ENCODE results near the gene PABPC1L2A.
"Not testable (repeated sequence)": the region's sequence is repeated elsewhere in the genome, so short reads cannot be mapped to it uniquely, and the experiment has no call there.

Gene PABPC1L2A

DNA sequence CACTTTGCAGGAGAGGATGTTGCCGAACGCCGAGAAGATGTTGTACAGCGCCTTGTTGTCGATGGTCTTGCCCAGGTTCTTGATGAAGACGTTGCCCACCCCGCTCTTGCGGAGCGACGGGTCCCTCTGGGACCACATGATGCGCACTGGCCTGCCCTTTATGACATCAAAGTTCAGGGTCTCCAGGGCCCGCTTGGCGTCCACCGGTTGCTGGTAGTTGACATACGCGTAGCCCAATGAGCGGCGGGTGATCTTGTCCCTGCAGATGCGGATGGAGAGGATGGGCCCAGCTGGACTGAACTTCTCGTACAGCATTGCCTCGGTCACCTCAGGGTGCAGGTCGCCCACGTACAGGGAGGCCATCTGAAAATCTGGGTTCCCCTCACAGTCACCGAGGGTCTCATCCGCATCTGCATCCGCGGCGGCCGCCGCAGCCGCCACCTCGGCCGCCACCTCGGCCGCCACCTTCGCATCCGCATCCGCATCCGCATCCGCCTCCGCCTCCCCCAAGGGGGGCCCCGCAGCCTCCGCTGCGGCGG is at the start of gene PABPC1L2A:
Gene PABPC1L2A (minus strand): TSS at position 489 of the 539 bp plus-strand sequence. CDS start 126 bp downstream, at position 363.
- DNase-seq (ENCODE audit: low spot score); in situ Hi-C loops (cut with MboI; ENCODE audit: low sequenced_read_pairs, unreplicated experiment): not testable (repeated sequence)

GRCh38 chrX:73127700-73128241 is 48.5 kb upstream of the PABPC1L2A start:
- no peak for DNase-seq (ENCODE audit: low spot score)
- TF ChIP-seq, protein P1, sequence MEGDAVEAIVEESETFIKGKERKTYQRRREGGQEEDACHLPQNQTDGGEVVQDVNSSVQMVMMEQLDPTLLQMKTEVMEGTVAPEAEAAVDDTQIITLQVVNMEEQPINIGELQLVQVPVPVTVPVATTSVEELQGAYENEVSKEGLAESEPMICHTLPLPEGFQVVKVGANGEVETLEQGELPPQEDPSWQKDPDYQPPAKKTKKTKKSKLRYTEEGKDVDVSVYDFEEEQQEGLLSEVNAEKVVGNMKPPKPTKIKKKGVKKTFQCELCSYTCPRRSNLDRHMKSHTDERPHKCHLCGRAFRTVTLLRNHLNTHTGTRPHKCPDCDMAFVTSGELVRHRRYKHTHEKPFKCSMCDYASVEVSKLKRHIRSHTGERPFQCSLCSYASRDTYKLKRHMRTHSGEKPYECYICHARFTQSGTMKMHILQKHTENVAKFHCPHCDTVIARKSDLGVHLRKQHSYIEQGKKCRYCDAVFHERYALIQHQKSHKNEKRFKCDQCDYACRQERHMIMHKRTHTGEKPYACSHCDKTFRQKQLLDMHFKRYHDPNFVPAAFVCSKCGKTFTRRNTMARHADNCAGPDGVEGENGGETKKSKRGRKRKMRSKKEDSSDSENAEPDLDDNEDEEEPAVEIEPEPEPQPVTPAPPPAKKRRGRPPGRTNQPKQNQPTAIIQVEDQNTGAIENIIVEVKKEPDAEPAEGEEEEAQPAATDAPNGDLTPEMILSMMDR (IDR thresholded peaks at IDR 0.05; ENCODE audit: borderline replicate concordance, control extremely low read depth, extremely low read depth, insufficient read depth, missing control alignments): no peak
- in situ Hi-C loops (cut with MboI; ENCODE audit: low sequenced_read_pairs, unreplicated experiment): no loop called here

- TF ChIP-seq, protein P1 (IDR thresholded peaks at IDR 0.05; ENCODE audit: borderline replicate concordance, control extremely low read depth, extremely low read depth, insufficient read depth, missing control alignments): no peak
- DNase-seq (ENCODE audit: low spot score): no peak
- in situ Hi-C loops (cut with MboI; ENCODE audit: low sequenced_read_pairs, unreplicated experiment): no loop called here
Observed at GRCh38 chrX:73126240-73126639, 46.9 kb upstream of the PABPC1L2A start.

DNA sequence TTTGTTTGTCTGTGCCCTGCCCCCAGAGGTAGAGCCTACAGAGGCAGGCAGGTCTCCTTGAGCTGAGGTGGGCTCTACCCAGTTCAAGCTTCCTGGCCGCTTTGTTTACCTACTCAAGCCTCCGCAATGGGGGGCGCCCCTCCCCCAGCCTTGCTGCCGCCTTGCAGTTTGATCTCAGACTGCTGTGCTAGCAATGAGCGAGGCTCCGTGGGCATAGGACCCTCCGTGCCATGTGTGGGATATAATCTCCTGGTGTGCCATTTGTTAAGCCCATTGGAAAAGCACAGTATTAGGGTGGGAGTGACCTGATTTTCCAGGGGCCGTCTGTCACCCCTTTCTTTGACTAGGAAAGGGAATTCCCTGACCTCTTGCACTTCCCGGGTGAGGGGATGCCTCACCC is 20.2 kb upstream of the PABPC1L2A start:
- DNase-seq (ENCODE audit: low spot score); in situ Hi-C loops (cut with MboI; ENCODE audit: low sequenced_read_pairs, unreplicated experiment): not testable (repeated sequence)

- DNase-seq (ENCODE audit: low spot score); in situ Hi-C loops (cut with MboI; ENCODE audit: low sequenced_read_pairs, unreplicated experiment): not testable (repeated sequence)
Observed at GRCh38 chrX:73086766-73087165, 7.5 kb upstream of the PABPC1L2A start.

GRCh38 chrX:73079884-73080283 is 572 bp upstream of the PABPC1L2A start:
- in situ Hi-C loops (cut with MboI; ENCODE audit: low sequenced_read_pairs, unreplicated experiment); DNase-seq (ENCODE audit: low spot score): not testable (repeated sequence)

DNA sequence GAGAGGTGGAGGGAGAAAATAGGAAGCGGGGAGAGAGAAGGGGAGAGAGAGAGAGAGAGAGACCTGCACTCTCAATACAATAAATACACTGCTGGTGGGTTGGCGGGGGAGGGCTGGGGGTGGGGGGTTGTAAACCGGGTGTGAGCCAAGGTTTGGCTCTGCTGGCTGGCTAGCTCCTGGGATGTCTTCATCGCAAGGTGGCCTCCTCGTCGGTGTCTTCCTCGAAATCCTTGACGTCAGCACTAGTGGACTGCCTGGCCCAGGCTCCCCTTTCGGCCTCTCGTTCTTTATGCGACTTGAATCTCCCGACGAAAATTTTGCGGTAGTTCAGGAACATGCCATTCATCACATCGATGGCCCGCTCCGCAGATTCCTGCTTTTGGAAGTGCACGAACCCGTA is 715 bp downstream of the PABPC1L2A start:
- in situ Hi-C loops (cut with MboI; ENCODE audit: low sequenced_read_pairs, unreplicated experiment); DNase-seq (ENCODE audit: low spot score): not testable (repeated sequence)

DNA sequence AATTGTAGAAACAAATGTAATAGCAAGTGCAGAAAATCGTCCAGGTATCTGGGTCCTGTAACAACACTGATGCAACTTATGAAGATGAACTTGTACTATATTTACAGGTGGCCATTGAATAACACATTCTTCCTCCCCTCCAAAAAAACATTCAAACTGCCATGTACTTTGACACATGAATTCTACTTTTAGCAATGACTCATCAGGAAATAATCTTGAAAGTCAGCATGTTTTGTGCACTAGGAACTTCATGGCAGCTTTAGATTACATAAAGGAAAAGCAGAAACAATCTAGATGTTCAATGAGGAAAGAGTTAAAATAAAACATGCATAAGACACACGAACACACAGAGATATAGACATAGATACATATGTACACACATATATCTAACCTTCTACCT is 2.5 kb downstream of the PABPC1L2A start:
- no peak for DNase-seq (ENCODE audit: low spot score)
- in situ Hi-C loops (cut with MboI; ENCODE audit: low sequenced_read_pairs, unreplicated experiment): no loop called here
- TF ChIP-seq, protein P1 (IDR thresholded peaks at IDR 0.05; ENCODE audit: borderline replicate concordance, control extremely low read depth, extremely low read depth, insufficient read depth, missing control alignments): no peak

GRCh38 chrX:73069365-73070035 is 9.8 kb downstream of the PABPC1L2A start:
- no peak for DNase-seq (ENCODE audit: low spot score)
- TF ChIP-seq, protein P1 (IDR thresholded peaks at IDR 0.05; ENCODE audit: borderline replicate concordance, control extremely low read depth, extremely low read depth, insufficient read depth, missing control alignments): no peak
- in situ Hi-C loops (cut with MboI; ENCODE audit: low sequenced_read_pairs, unreplicated experiment): no loop called here

All from GM13976 (cell line).